Measurements from ENCODE around the gene DLG2. TPM values are rescaled to one million over a fixed set of nuclear protein-coding genes. Genes with fewer than 3 reads are reported as not detected.

The DLG2 gene
- total and polyA plus RNA-seq, 9 of the 15 experiments (the other 6 are each of a cell fraction or from before 2014, with no cell fraction given), result 0.52 to 1.6 (median 0.95) TPM

DNA sequence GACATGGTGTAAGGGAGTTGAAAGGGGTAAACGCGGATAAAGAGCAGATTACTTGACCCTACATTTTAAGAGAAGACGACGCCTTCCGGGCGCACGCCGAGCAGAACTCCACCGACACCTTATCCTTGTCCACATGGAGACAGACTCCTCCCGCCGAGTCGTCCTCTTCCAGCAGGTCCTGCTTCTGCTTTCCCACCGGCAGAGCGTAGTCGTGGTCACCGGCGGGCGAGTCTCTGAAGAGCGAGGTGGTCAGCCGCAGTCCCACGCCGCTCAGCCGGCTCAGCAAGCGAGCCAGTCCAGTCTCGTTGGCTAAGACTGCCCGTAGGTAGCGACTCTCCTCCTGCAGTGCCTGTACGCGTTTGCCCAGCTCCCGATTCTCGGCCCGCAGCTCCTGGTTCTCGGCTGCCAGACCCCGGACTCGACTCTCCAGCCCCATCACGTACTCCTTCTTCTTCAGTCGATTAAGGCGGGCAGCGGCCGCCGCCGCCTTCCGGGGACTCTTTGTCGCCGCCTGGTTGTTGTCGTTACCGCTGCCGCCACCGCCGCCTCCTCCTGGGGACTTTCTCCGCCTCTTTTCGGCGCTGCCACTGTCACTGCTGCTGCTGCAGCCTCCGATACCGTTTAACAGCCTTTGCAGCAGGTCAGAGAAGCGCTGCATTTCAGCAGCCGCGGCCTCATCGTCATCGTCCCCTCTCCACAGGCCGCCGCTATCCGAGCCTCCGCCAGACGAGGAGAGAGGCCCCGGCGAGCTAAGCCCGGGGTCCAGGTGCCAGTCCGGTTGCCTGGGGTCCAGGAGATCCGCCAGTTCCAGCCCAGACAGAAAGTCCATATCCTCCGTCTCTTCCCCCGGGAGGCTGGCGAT is 36.8 kb upstream of the DLG2 start (continued):
- TF ChIP-seq, protein P1, sequence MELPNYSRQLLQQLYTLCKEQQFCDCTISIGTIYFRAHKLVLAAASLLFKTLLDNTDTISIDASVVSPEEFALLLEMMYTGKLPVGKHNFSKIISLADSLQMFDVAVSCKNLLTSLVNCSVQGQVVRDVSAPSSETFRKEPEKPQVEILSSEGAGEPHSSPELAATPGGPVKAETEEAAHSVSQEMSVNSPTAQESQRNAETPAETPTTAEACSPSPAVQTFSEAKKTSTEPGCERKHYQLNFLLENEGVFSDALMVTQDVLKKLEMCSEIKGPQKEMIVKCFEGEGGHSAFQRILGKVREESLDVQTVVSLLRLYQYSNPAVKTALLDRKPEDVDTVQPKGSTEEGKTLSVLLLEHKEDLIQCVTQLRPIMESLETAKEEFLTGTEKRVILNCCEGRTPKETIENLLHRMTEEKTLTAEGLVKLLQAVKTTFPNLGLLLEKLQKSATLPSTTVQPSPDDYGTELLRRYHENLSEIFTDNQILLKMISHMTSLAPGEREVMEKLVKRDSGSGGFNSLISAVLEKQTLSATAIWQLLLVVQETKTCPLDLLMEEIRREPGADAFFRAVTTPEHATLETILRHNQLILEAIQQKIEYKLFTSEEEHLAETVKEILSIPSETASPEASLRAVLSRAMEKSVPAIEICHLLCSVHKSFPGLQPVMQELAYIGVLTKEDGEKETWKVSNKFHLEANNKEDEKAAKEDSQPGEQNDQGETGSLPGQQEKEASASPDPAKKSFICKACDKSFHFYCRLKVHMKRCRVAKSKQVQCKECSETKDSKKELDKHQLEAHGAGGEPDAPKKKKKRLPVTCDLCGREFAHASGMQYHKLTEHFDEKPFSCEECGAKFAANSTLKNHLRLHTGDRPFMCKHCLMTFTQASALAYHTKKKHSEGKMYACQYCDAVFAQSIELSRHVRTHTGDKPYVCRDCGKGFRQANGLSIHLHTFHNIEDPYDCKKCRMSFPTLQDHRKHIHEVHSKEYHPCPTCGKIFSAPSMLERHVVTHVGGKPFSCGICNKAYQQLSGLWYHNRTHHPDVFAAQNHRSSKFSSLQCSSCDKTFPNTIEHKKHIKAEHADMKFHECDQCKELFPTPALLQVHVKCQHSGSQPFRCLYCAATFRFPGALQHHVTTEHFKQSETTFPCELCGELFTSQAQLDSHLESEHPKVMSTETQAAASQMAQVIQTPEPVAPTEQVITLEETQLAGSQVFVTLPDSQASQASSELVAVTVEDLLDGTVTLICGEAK (IDR thresholded peaks at IDR 0.05), result no peak
- TF ChIP-seq, protein P1 (CRISPR knock-in tag; IDR thresholded peaks at IDR 0.05), result no peak
- TF ChIP-seq NR4A1 (CRISPR knock-in tag; IDR thresholded peaks at IDR 0.05) (no peak), NR4A1 (tag; IDR thresholded peaks at IDR 0.05) (no peak), ZNF347 (CRISPR knock-in tag; IDR thresholded peaks at IDR 0.05; ENCODE audit: low read depth) (no peak), NCOA4 (IDR thresholded peaks at IDR 0.05; ENCODE audit: partially characterized antibody) (no peak), NR1H2 (CRISPR knock-in tag; IDR thresholded peaks at IDR 0.05) (no peak), MAFG (tag; conservative IDR thresholded peaks at IDR 0.05) (no peak), NBN (IDR thresholded peaks at IDR 0.05; ENCODE audit: low read depth) (no peak), SMAD3 (CRISPR knock-in tag; conservative IDR thresholded peaks at IDR 0.05) (no peak), PHF21A (IDR thresholded peaks at IDR 0.05; ENCODE audit: borderline replicate concordance, low read depth) (no peak), CHCHD3 (CRISPR knock-in tag; IDR thresholded peaks at IDR 0.05) (no peak), RBM25 (IDR thresholded peaks at IDR 0.05; ENCODE audit: low read depth, low read length, severe bottlenecking) (no peak), RBFOX2 (IDR thresholded peaks at IDR 0.05; ENCODE audit: low read depth, low read length) (no peak), CC2D1A (IDR thresholded peaks at IDR 0.05) (0 out of 2 replicates have a peak, but pooled peaks have one; percentile 38), TAL1 (IDR thresholded peaks at IDR 0.05) (no peak)
- TF ChIP-seq, protein P2, sequence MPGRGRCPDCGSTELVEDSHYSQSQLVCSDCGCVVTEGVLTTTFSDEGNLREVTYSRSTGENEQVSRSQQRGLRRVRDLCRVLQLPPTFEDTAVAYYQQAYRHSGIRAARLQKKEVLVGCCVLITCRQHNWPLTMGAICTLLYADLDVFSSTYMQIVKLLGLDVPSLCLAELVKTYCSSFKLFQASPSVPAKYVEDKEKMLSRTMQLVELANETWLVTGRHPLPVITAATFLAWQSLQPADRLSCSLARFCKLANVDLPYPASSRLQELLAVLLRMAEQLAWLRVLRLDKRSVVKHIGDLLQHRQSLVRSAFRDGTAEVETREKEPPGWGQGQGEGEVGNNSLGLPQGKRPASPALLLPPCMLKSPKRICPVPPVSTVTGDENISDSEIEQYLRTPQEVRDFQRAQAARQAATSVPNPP (IDR thresholded peaks at IDR 0.05; ENCODE audit: borderline replicate concordance, insufficient read depth, insufficient read length), result no peak
- TF ChIP-seq, protein P3, sequence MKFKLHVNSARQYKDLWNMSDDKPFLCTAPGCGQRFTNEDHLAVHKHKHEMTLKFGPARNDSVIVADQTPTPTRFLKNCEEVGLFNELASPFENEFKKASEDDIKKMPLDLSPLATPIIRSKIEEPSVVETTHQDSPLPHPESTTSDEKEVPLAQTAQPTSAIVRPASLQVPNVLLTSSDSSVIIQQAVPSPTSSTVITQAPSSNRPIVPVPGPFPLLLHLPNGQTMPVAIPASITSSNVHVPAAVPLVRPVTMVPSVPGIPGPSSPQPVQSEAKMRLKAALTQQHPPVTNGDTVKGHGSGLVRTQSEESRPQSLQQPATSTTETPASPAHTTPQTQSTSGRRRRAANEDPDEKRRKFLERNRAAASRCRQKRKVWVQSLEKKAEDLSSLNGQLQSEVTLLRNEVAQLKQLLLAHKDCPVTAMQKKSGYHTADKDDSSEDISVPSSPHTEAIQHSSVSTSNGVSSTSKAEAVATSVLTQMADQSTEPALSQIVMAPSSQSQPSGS (CRISPR knock-in tag; IDR thresholded peaks at IDR 0.05), result no peak; the same call in 1 of the 2 replicates

All from K562 (cell line).